Rectal smooth muscle tissue (tissue), 1 donor: Measurements from ENCODE around the gene CD300A.
"Not testable (repeated sequence)": the region's sequence is repeated elsewhere in the genome, so short reads cannot be mapped to it uniquely, and the experiment has no call there.

Experiments
- H3K27ac ChIP-seq: one replicate; pipeline ENCODE4 v1.7.0; 2013; ENCODE audit warnings: low read depth, low read length, inconsistent platforms
- H3K27me3 ChIP-seq: one replicate; pipeline ENCODE4 v1.7.0; 2013; ENCODE audit warnings: low read length; ENCODE audit not compliant: control insufficient read depth, insufficient read depth
- H3K36me3 ChIP-seq: one replicate; pipeline ENCODE4 v1.7.0; 2013; ENCODE audit warnings: low read length; ENCODE audit not compliant: control insufficient read depth, insufficient read depth
- H3K4me1 ChIP-seq: one replicate; pipeline ENCODE4 v1.7.0; 2013; ENCODE audit warnings: low read length; ENCODE audit not compliant: control insufficient read depth, insufficient read depth
- H3K4me3 ChIP-seq: one replicate; pipeline ENCODE4 v1.7.0; 2013; ENCODE audit warnings: low read length
- H3K9ac ChIP-seq: one replicate; pipeline ENCODE4 v1.7.0; 2013; ENCODE audit warnings: low read length

The CD300A gene

GRCh38 chr17:74481621-74482020, 15.2 kb downstream of the CD300A start:
- no peak overlapping the region for H3K4me3 ChIP-seq
- no peaks in the 10 kb centered on the region for H3K4me1 ChIP-seq
- H3K9ac ChIP-seq: no peak overlapping the region
- H3K27me3 ChIP-seq: no peaks in the 10 kb centered on the region
- no peak overlapping the region for H3K27ac ChIP-seq
- H3K36me3 ChIP-seq: no peaks in the 10 kb centered on the region

GRCh38 chr17:74484066-74484465, 17.6 kb downstream of the CD300A start:
- Histone ChIP-seq H3K4me3 (no peak overlapping the region), H3K27ac (no peak overlapping the region), H3K36me3 (no peaks in the 10 kb centered on the region), H3K9ac (no peak overlapping the region), H3K27me3 (no peaks in the 10 kb centered on the region), H3K4me1 (no peaks in the 10 kb centered on the region)

- no peak overlapping the region for H3K9ac ChIP-seq
- no peak overlapping the region for H3K4me3 ChIP-seq
- H3K27me3 ChIP-seq: no peaks in the 10 kb centered on the region
- no peak overlapping the region for H3K27ac ChIP-seq
- no peaks in the 10 kb centered on the region for H3K36me3 ChIP-seq
- H3K4me1 ChIP-seq: no peaks in the 10 kb centered on the region
These were observed 18.7 kb downstream of the CD300A start for GRCh38 chr17:74485022-74485743.

- Histone ChIP-seq H3K9ac (no peak overlapping the region), H3K27me3 (no peaks in the 10 kb centered on the region), H3K4me3 (no peak overlapping the region), H3K36me3 (no peaks in the 10 kb centered on the region), H3K27ac (no peak overlapping the region), H3K4me1 (no peaks in the 10 kb centered on the region)
These were observed 19.4 kb downstream of the CD300A start for GRCh38 chr17:74485841-74486240.

GRCh38 chr17:74488276-74488675, 21.8 kb downstream of the CD300A start:
- not testable (repeated sequence) for H3K4me1 ChIP-seq, H3K27me3 ChIP-seq, H3K4me3 ChIP-seq, H3K36me3 ChIP-seq, H3K27ac ChIP-seq, H3K9ac ChIP-seq

GRCh38 chr17:74490716-74491115, 24.3 kb downstream of the CD300A start:
- H3K36me3 ChIP-seq: no peaks in the 10 kb centered on the region
- H3K4me3 ChIP-seq: no peak overlapping the region
- H3K4me1 ChIP-seq: no peaks in the 10 kb centered on the region
- H3K9ac ChIP-seq: no peak overlapping the region
- H3K27me3 ChIP-seq: no peaks in the 10 kb centered on the region
- no peak overlapping the region for H3K27ac ChIP-seq

- no peaks in the 10 kb centered on the region for H3K4me1 ChIP-seq
- no peak overlapping the region for H3K27ac ChIP-seq
- no peaks in the 10 kb centered on the region for H3K36me3 ChIP-seq
- no peak overlapping the region for H3K4me3 ChIP-seq
- H3K9ac ChIP-seq: no peak overlapping the region
- H3K27me3 ChIP-seq: no peaks in the 10 kb centered on the region
These were observed 25.2 kb downstream of the CD300A start for GRCh38 chr17:74491626-74492025.

GRCh38 chr17:74493331-74493833, 26.9 kb downstream of the CD300A start:
- H3K27ac ChIP-seq: no peak overlapping the region
- no peaks in the 10 kb centered on the region for H3K36me3 ChIP-seq
- no peaks in the 10 kb centered on the region for H3K27me3 ChIP-seq
- H3K4me1 ChIP-seq: no peaks in the 10 kb centered on the region
- no peak overlapping the region for H3K9ac ChIP-seq
- no peak overlapping the region for H3K4me3 ChIP-seq

GRCh38 chr17:74497471-74497870, 31.0 kb downstream of the CD300A start:
- Histone ChIP-seq H3K4me1 (no peaks in the 10 kb centered on the region), H3K27me3 (no peaks in the 10 kb centered on the region)

GRCh38 chr17:74499992-74500391, 33.6 kb downstream of the CD300A start:
- Histone ChIP-seq H3K27ac (no peak overlapping the region), H3K9ac (no peak overlapping the region), H3K36me3 (no peaks in the 10 kb centered on the region), H3K4me1 (no peaks in the 10 kb centered on the region), H3K4me3 (no peak overlapping the region), H3K27me3 (no peaks in the 10 kb centered on the region)

More at GRCh38 chr17:74497471-74497870, 31.0 kb downstream of the CD300A start:
- Histone ChIP-seq H3K27ac (no peak overlapping the region), H3K36me3 (no peaks in the 10 kb centered on the region), H3K9ac (no peak overlapping the region), H3K4me3 (no peak overlapping the region)

- Histone ChIP-seq H3K27me3 (no peaks in the 10 kb centered on the region), H3K27ac (no peak overlapping the region), H3K9ac (no peak overlapping the region), H3K4me3 (no peak overlapping the region), H3K4me1 (no peaks in the 10 kb centered on the region), H3K36me3 (no peaks in the 10 kb centered on the region)
These were observed 36.4 kb downstream of the CD300A start for GRCh38 chr17:74502861-74503260.

- not testable (repeated sequence) for H3K4me1 ChIP-seq, H3K27me3 ChIP-seq, H3K9ac ChIP-seq, H3K27ac ChIP-seq, H3K36me3 ChIP-seq, H3K4me3 ChIP-seq
These were observed 37.5 kb downstream of the CD300A start for GRCh38 chr17:74503949-74504348.

GRCh38 chr17:74508156-74508555, 41.7 kb downstream of the CD300A start:
- Histone ChIP-seq H3K9ac (no peak overlapping the region), H3K27me3 (no peaks in the 10 kb centered on the region), H3K4me1 (no peaks in the 10 kb centered on the region), H3K36me3 (no peaks in the 10 kb centered on the region), H3K4me3 (no peak overlapping the region), H3K27ac (no peak overlapping the region)
